Measurements from ENCODE around the gene HLA-DRA. TPM values are rescaled to one million over a fixed set of nuclear protein-coding genes. Genes with fewer than 3 reads are reported as not detected.
"Not testable (repeated sequence)": the region's sequence is repeated elsewhere in the genome, so short reads cannot be mapped to it uniquely, and the experiment has no call there.

The HLA-DRA gene
- polyA plus RNA-seq, 1 of the 3 experiments (the other 2 are of a cell fraction) = 0.10 TPM

DNA sequence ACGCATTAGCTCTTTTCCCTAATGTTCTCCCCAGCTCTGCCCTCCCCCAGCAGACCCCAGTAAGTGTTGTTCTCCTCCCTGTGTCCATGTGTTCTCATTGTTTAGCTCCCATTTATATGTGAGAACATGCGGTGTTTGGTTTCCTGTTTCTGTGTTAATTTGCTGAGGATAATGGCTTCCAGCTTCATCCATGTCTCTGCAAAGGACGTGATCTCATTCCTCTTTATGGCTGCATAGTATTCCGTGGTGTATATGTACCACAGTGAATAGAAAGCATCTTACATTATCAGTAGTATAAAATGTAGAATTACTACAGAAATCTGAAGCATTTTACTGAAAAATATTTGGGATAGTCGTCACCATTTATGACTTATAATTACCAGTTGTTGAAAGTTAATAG, 21.8 kb downstream of the HLA-DRA start:
- no peaks in the 10 kb centered on the region for H3K79me2 ChIP-seq (ENCODE audit: insufficient read depth)
- DNase-seq = no peak
- H4K20me1 ChIP-seq (ENCODE audit: insufficient read depth) = no peaks in the 10 kb centered on the region
- under 1% methylated on average over 5 of the region's 5 CpGs for WGBS (ENCODE audit: low lambda C conversion rate)
- no peaks in the 10 kb centered on the region for H3F3A ChIP-seq (replicated peaks; ENCODE audit: insufficient read depth)
- no peak overlapping the region for H3K9ac ChIP-seq
- CTCF ChIA-PET = interaction anchor here (0.6 to 1.0 kb wide), 3 partner anchors 47 to 404 kb away, joined by 3 read pairs; no protein-coding TSS in a partner anchor
- no peaks in the 10 kb centered on the region; the same call in 1 of the 2 replicates for H3K27me3 ChIP-seq (ENCODE audit: insufficient read depth)
- POLR2A ChIA-PET = no interaction called here
- H2AFZ ChIP-seq (ENCODE audit: low read depth) = no peak overlapping the region
- no peak overlapping the region for H3K4me3 ChIP-seq (ENCODE audit: low read depth in 2 of 2, low read length in 1 of 2)
- no peaks in the 10 kb centered on the region for H3K4me1 ChIP-seq (ENCODE audit: control insufficient read depth in 1 of 2, insufficient read depth in 2 of 2, low read depth in 1 of 2, low read length in 1 of 2)
- TF ChIP-seq RCOR1 (IDR thresholded peaks at IDR 0.05; ENCODE audit: low read length) (no peak), FOXJ3 (CRISPR knock-in tag; IDR thresholded peaks at IDR 0.05) (no peak), CHD2 (IDR thresholded peaks at IDR 0.05; ENCODE audit: low read length, partially characterized antibody) (no peak), SMC3 (IDR thresholded peaks at IDR 0.05; ENCODE audit: low read depth, low read length) (no peak), RFX5 (IDR thresholded peaks at IDR 0.05; ENCODE audit: low read length) (no peak)
- TF ChIP-seq, protein P1, sequence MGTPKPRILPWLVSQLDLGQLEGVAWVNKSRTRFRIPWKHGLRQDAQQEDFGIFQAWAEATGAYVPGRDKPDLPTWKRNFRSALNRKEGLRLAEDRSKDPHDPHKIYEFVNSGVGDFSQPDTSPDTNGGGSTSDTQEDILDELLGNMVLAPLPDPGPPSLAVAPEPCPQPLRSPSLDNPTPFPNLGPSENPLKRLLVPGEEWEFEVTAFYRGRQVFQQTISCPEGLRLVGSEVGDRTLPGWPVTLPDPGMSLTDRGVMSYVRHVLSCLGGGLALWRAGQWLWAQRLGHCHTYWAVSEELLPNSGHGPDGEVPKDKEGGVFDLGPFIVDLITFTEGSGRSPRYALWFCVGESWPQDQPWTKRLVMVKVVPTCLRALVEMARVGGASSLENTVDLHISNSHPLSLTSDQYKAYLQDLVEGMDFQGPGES (IDR thresholded peaks at IDR 0.05; ENCODE audit: low read depth, low read length) = no peak
- H3K9me3 ChIP-seq = no peaks in the 10 kb centered on the region
- no peaks in the 10 kb centered on the region for H3K9me2 ChIP-seq
- H3K4me2 ChIP-seq = no peak overlapping the region
- H3K36me3 ChIP-seq (replicated peaks in 1 of 2; ENCODE audit: control insufficient read depth in 1 of 2, insufficient read depth in 2 of 2, low read length in 1 of 2) = no peaks in the 10 kb centered on the region
- H3K27ac ChIP-seq (ENCODE audit: low read depth in 2 of 2, low read length in 1 of 2) = no peak overlapping the region

DNA sequence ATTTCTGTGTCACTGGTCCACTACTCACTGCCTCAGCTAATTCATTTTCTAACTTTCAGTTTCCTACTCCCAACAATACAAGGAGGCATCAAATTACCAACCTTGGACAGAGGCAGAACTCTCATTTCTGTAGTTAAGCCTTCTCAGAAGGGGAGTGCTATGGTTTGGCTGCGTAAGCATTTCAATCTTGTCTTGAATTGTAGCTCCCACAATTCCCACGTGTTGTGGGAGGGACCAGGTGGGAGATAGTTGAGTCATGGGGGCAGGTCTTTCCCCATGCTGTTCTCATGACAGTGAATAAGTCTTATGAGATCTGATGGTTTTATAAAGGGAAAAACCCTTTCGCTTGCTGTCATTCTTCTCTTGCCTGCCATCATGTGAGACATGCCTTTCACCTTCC, 22.9 kb downstream of the HLA-DRA start:
- no peaks in the 10 kb centered on the region for H4K20me1 ChIP-seq (ENCODE audit: insufficient read depth)
- POLR2A ChIA-PET = no interaction called here
- H3K27me3 ChIP-seq (ENCODE audit: insufficient read depth) = no peaks in the 10 kb centered on the region; the same call in 1 of the 2 replicates
- H3K36me3 ChIP-seq (replicated peaks in 1 of 2; ENCODE audit: control insufficient read depth in 1 of 2, insufficient read depth in 2 of 2, low read length in 1 of 2) = no peaks in the 10 kb centered on the region
- no peak overlapping the region for H3K4me3 ChIP-seq (ENCODE audit: low read depth in 2 of 2, low read length in 1 of 2)
- no peaks in the 10 kb centered on the region for H3K9me3 ChIP-seq
- no peak for TF ChIP-seq NFIC (IDR thresholded peaks at IDR 0.05; ENCODE audit: borderline replicate concordance)
- TF ChIP-seq, protein P2, sequence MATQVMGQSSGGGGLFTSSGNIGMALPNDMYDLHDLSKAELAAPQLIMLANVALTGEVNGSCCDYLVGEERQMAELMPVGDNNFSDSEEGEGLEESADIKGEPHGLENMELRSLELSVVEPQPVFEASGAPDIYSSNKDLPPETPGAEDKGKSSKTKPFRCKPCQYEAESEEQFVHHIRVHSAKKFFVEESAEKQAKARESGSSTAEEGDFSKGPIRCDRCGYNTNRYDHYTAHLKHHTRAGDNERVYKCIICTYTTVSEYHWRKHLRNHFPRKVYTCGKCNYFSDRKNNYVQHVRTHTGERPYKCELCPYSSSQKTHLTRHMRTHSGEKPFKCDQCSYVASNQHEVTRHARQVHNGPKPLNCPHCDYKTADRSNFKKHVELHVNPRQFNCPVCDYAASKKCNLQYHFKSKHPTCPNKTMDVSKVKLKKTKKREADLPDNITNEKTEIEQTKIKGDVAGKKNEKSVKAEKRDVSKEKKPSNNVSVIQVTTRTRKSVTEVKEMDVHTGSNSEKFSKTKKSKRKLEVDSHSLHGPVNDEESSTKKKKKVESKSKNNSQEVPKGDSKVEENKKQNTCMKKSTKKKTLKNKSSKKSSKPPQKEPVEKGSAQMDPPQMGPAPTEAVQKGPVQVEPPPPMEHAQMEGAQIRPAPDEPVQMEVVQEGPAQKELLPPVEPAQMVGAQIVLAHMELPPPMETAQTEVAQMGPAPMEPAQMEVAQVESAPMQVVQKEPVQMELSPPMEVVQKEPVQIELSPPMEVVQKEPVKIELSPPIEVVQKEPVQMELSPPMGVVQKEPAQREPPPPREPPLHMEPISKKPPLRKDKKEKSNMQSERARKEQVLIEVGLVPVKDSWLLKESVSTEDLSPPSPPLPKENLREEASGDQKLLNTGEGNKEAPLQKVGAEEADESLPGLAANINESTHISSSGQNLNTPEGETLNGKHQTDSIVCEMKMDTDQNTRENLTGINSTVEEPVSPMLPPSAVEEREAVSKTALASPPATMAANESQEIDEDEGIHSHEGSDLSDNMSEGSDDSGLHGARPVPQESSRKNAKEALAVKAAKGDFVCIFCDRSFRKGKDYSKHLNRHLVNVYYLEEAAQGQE (IDR thresholded peaks at IDR 0.05; ENCODE audit: low read depth, low read length) = peak; percentile 75
- H3K4me1 ChIP-seq (ENCODE audit: control insufficient read depth in 1 of 2, insufficient read depth in 2 of 2, low read depth in 1 of 2, low read length in 1 of 2) = no peaks in the 10 kb centered on the region
- CTCF ChIA-PET = interaction anchor here (0.7 kb wide), 1 partner anchor 334 kb away, joined by 3 read pairs; no protein-coding TSS in a partner anchor
- no peak overlapping the region for H3K27ac ChIP-seq (ENCODE audit: low read depth in 2 of 2, low read length in 1 of 2)
- WGBS (ENCODE audit: low lambda C conversion rate) = 3% methylated on average over 3 of the region's 3 CpGs
- no peaks in the 10 kb centered on the region for H3K9me2 ChIP-seq
- H3K79me2 ChIP-seq (ENCODE audit: insufficient read depth) = no peaks in the 10 kb centered on the region
- H3K4me2 ChIP-seq = no peak overlapping the region
- H2AFZ ChIP-seq (ENCODE audit: low read depth) = no peak overlapping the region
- no peak for DNase-seq
- no peak overlapping the region for H3K9ac ChIP-seq
- no peaks in the 10 kb centered on the region for H3F3A ChIP-seq (replicated peaks; ENCODE audit: insufficient read depth)

DNA sequence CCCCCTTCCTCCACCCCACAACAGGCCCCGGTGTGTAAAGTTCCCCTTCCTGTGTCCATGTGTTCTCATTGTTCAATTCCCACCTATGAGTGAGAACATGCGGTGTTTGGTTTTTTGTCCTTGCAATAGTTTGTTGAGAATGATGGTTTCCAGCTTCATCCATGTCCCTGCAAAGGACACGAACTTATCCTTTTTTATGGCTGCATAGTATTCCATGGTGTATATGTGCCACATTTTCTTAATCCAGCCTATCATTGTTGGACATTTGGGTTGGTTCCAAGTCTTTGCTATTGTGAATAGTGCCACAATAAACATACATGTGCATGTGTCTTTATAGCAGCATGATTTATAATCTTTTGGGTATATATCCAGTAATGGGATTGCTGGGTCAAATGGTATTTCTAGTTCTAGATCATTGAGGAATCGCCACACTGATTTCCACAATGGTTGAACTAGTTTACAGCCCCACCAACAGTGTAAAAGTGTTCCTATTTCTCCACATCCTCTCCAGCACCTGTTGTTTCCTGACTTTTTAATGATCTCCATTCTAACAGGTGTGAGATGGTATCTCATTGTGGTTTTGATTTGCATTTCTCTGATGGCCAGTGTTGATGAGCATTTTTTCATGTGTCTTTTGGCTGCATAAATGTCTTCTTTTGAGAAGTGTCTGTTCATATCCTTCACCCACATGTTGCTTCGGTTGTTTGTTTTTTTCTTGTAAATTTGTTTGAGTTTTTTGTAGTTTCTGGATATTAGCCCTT, 28.2 kb downstream of the HLA-DRA start:
- POLR2A ChIA-PET; H3K4me3 ChIP-seq (ENCODE audit: low read depth in 2 of 2, low read length in 1 of 2); H3K27ac ChIP-seq (ENCODE audit: low read depth in 2 of 2, low read length in 1 of 2); H3F3A ChIP-seq (replicated peaks; ENCODE audit: insufficient read depth); H3K9me3 ChIP-seq; CTCF ChIA-PET; DNase-seq; H3K4me2 ChIP-seq; H2AFZ ChIP-seq (ENCODE audit: low read depth); H3K36me3 ChIP-seq (replicated peaks in 1 of 2; ENCODE audit: control insufficient read depth in 1 of 2, insufficient read depth in 2 of 2, low read length in 1 of 2); H4K20me1 ChIP-seq (ENCODE audit: insufficient read depth); H3K9me2 ChIP-seq; H3K4me1 ChIP-seq (ENCODE audit: control insufficient read depth in 1 of 2, insufficient read depth in 2 of 2, low read depth in 1 of 2, low read length in 1 of 2); H3K27me3 ChIP-seq (ENCODE audit: insufficient read depth); H3K79me2 ChIP-seq (ENCODE audit: insufficient read depth); H3K9ac ChIP-seq: not testable (repeated sequence)
- 12% methylated on average over 5 of the region's 5 CpGs for WGBS (ENCODE audit: low lambda C conversion rate)

All from SK-N-SH (cell line).